ENCODE data around the gene ZNF462.

ZNF462 gene

GRCh38 chr9:106932178-106932577 lies 69.2 kb downstream of the ZNF462 start:
- no peak for TF ChIP-seq CTCF (IDR thresholded peaks at IDR 0.05; ENCODE audit: insufficient read depth, low read length, missing control alignments)
- no peak for DNase-seq (ENCODE audit: low read depth, low spot score)
- CTCF ChIA-PET = no interaction called here
- POLR2A ChIA-PET = no interaction called here
- H3K4me3 ChIP-seq (ENCODE audit: low read depth, low read length) = no peak overlapping the region

GRCh38 chr9:106932675-106933074 lies 69.7 kb downstream of the ZNF462 start:
- ChIA-PET CTCF (no interaction called here), POLR2A (no interaction called here)
- H3K4me3 ChIP-seq (ENCODE audit: low read depth, low read length) = no peak overlapping the region
- no peak for TF ChIP-seq CTCF (IDR thresholded peaks at IDR 0.05; ENCODE audit: insufficient read depth, low read length, missing control alignments)
- no peak for DNase-seq (ENCODE audit: low read depth, low spot score)

GRCh38 chr9:106933470-106933869 lies 70.5 kb downstream of the ZNF462 start:
- ChIA-PET POLR2A (no interaction called here), CTCF (no interaction called here)
- no peak for TF ChIP-seq CTCF (IDR thresholded peaks at IDR 0.05; ENCODE audit: insufficient read depth, low read length, missing control alignments)
- no peak for DNase-seq (ENCODE audit: low read depth, low spot score)
- H3K4me3 ChIP-seq (ENCODE audit: low read depth, low read length) = no peak overlapping the region

GRCh38 chr9:106934442-106935238 lies 71.7 kb downstream of the ZNF462 start:
- DNase-seq (ENCODE audit: low read depth, low spot score) = no peak
- ChIA-PET POLR2A (no interaction called here), CTCF (interaction anchor here (0.6 kb wide), 1 partner anchor 7 kb away, joined by 3 read pairs; no protein-coding TSS in a partner anchor)
- H3K4me3 ChIP-seq (ENCODE audit: low read depth, low read length) = no peak overlapping the region
- no peak for TF ChIP-seq CTCF (IDR thresholded peaks at IDR 0.05; ENCODE audit: insufficient read depth, low read length, missing control alignments)

GRCh38 chr9:106936680-106937079 lies 73.7 kb downstream of the ZNF462 start:
- no peak for DNase-seq (ENCODE audit: low read depth, low spot score)
- POLR2A ChIA-PET = no interaction called here
- H3K4me3 ChIP-seq (ENCODE audit: low read depth, low read length) = no peak overlapping the region
- CTCF ChIA-PET = no interaction called here
- no peak for TF ChIP-seq CTCF (IDR thresholded peaks at IDR 0.05; ENCODE audit: insufficient read depth, low read length, missing control alignments)

GRCh38 chr9:106941916-106942315 lies 79.0 kb downstream of the ZNF462 start:
- no peak for DNase-seq (ENCODE audit: low read depth, low spot score)
- CTCF ChIA-PET = interaction anchor here (0.5 kb wide), 1 partner anchor 8 kb away, joined by 3 read pairs; no protein-coding TSS in a partner anchor
- POLR2A ChIA-PET = no interaction called here
- TF ChIP-seq CTCF (IDR thresholded peaks at IDR 0.05; ENCODE audit: insufficient read depth, low read length, missing control alignments) = no peak
- no peak overlapping the region for H3K4me3 ChIP-seq (ENCODE audit: low read depth, low read length)
